GM12864 (cell line): ENCODE results near the gene SIPA1L3.

Source experiments
- DNase-seq: peaks from one replicate; pipeline ENCODE4 v3.0.0-alpha.2; 2011; ENCODE audit warnings: low read depth
- H3K4me3 ChIP-seq: 2 replicates; pipeline ENCODE4 v1.5.1; 2011; ENCODE audit warnings: mild to moderate bottlenecking, low read depth, low read length, control low read depth
- TF ChIP-seq, protein P1 (sequence below): IDR thresholded peaks from 2 replicates; pipeline ENCODE4 v1.5.1; 2011; ENCODE audit warnings: low read depth, mild to moderate bottlenecking, moderate library complexity, low read length, control low read depth, inconsistent platforms; ENCODE audit errors: missing control alignments

SIPA1L3 gene

DNA sequence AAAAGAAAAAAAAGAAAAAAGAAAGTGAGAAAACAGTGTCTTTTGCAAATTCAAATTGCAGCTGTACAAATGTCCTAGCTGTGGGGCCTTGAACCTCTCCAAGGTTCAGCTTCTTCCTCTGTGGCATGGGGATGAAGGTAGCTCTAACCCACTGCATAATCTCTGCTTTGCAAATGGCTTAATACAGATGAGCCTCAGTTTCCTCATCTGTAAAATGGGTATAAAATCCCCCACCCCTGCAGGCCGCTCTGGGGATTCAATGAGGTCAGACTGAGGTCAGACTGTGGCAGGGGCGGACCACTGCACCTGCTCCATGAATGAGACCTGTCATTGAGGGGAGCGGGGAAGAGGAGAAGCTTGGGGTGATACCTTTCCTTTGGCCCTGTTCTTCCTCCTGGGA lies 311.2 kb downstream of the SIPA1L3 start:
- DNase-seq, result no peak
- H3K4me3 ChIP-seq, result no peak overlapping the region
- TF ChIP-seq, protein P1, sequence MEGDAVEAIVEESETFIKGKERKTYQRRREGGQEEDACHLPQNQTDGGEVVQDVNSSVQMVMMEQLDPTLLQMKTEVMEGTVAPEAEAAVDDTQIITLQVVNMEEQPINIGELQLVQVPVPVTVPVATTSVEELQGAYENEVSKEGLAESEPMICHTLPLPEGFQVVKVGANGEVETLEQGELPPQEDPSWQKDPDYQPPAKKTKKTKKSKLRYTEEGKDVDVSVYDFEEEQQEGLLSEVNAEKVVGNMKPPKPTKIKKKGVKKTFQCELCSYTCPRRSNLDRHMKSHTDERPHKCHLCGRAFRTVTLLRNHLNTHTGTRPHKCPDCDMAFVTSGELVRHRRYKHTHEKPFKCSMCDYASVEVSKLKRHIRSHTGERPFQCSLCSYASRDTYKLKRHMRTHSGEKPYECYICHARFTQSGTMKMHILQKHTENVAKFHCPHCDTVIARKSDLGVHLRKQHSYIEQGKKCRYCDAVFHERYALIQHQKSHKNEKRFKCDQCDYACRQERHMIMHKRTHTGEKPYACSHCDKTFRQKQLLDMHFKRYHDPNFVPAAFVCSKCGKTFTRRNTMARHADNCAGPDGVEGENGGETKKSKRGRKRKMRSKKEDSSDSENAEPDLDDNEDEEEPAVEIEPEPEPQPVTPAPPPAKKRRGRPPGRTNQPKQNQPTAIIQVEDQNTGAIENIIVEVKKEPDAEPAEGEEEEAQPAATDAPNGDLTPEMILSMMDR, result no peak

DNA sequence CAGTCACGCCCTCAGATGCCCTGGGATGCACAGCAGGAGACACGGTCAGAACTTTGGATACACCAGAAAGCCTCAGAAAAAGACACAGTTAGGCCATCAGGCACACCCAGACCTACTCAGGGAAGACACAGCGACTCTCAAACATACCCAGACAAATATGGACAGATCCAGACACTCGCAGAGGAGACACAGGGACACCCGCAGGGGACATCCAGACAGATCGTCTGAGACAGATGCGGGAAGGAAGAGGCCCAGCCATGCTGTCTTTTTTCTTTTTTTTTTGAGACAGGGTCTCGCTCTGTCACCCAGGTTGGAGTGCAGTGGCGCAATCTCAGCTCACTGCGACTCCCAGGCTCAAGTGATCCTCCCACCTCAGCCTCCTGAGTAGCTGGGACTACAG lies 312.2 kb downstream of the SIPA1L3 start:
- DNase-seq, result no peak
- TF ChIP-seq, protein P1, result no peak
- no peak overlapping the region for H3K4me3 ChIP-seq

DNA sequence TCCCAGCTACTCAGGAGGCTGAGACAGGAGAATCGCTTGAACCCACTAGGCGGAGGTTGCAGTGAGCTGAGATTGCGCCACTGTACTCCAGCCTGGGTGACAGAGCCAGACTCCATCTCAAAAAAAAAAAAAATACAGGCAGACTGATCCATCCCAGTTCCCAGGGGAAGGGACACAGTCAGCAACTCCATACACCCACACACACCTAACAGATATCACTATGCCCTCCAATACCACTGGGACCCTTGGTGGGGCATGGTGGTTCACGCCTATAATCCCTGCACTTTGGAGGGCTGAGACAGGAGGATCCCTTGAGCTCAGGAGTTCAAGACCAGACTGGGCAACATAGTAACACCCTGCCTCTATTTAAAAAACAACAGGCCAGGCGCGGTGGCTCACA lies 314.4 kb downstream of the SIPA1L3 start:
- TF ChIP-seq, protein P1, result no peak
- no peak for DNase-seq
- H3K4me3 ChIP-seq, result no peak overlapping the region

DNA sequence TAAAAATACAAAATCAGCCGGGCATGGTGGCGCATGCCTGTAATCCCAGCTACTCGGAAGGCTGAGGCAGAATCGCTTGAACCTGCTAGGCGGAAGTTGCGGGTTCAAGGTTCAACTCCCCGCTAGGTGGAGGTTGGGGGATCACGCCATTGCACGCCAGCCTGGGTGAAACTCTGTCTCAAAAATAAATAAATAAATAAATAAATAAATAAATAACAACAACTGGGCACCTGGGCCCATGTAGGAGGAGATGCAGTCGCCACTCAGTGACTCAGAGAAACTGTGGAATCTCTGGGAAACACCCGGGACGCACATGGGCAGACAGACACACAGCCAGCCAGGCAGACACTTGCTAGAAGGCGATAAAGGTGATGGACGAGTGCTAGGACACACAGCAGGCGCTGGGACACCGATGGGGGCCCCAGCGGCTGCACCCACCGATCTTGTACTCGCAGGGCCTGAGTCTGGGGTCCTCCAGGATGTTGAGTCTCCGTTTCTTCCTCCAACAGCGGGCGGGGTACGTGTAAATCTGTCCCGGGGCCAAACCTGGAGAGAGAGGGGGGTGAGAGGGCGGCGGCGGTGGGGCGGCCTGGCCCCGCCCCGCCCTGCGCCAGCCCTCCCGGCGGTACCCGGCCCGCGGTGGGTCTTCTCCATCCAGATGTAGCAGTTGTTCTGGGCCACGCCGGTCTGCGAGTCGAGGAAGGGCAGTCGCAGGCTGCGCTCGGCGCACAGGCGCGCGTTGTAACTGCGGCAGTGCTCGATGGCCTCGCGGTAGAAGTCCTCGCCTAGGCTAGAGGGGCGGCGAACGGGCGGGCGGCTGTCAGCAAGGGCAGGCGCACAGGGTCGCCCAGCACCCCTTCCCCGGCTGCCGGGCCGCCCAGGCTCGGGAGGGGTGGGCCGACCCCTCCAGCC lies 315.2 kb downstream of the SIPA1L3 start:
- no peak for DNase-seq
- no peak overlapping the region for H3K4me3 ChIP-seq
- TF ChIP-seq, protein P1, result no peak

DNA sequence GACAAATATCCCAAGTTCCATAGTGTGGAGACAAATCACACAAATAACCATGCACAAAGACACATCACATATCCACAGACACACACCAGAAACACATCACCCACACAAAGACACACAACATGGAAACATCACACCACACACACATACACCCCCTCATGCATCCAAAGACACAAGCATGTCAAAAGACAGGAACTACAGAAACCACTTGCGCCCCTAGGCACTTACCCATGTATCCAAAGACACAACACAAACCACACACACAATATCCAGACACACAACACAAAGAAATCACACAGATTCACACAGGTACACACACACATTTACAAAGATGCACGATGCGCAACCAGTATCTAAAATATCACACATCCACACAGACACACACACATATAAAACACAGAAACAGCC lies 316.1 kb downstream of the SIPA1L3 start:
- TF ChIP-seq, protein P1, result no peak
- DNase-seq, result no peak
- no peak overlapping the region for H3K4me3 ChIP-seq

DNA sequence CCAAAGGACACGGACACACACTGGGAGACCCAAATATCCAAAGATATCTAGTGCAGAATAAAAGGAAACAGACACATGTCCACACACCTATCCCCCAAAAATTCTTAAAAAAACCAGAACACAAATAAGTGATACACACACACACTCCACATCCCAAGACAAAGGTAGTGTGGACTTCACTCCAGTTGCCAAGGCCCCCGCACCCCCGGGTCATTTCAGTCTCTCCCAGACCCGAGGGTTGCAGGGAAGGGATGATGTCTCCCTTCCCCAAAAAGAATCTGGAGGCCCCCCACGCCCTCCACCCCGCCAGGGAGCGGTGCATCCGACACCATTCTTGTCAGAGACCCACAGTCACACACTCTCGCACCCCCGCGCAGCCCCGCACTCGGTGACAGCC lies 316.6 kb downstream of the SIPA1L3 start:
- no peak for DNase-seq
- H3K4me3 ChIP-seq, result peak overlapping the region; percentile 59

More for the DNA sequence above, 316.6 kb downstream of the SIPA1L3 start:
- TF ChIP-seq, protein P1, result no peak
